Stimulated activated CD4-positive, alpha-beta T cell treated with anti-CD3 and anti-CD28 coated beads, Interleukin-4, amount 100 ng/mL, for 4 hours (primary cell): ENCODE measurements around the gene POLD2.
"Not testable (repeated sequence)": the region's sequence is repeated elsewhere in the genome, so short reads cannot be mapped to it uniquely, and the experiment has no call there.

ENCODE experiments used
- DNase-seq, 2 experiments: peaks; one replicate each; pipeline ENCODE4 v3.0.0-alpha.2; 2020

Gene POLD2

GRCh38 chr7:44138698-44139097 lies 15.3 kb upstream of the POLD2 start:
- DNase-seq = no peak

DNA sequence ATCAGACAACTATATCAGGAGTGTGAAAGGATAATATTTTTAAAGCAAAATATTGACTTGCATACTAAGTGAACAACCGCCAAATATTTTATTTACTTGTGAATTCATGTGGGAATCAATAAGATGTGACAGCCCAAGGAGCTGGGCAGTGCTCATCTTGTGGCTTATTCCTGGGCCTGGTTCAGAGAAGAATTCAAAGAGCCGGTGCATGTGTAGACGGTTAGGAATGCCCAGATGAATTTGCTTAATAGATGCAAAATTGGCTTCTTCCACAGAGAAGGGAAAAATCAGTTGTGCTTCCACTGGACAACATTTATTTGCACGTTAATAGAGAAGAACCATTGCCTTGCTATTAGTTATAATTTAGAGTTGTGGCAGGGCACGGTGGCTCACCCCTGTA lies 13.4 kb upstream of the POLD2 start:
- DNase-seq = no peak

DNA sequence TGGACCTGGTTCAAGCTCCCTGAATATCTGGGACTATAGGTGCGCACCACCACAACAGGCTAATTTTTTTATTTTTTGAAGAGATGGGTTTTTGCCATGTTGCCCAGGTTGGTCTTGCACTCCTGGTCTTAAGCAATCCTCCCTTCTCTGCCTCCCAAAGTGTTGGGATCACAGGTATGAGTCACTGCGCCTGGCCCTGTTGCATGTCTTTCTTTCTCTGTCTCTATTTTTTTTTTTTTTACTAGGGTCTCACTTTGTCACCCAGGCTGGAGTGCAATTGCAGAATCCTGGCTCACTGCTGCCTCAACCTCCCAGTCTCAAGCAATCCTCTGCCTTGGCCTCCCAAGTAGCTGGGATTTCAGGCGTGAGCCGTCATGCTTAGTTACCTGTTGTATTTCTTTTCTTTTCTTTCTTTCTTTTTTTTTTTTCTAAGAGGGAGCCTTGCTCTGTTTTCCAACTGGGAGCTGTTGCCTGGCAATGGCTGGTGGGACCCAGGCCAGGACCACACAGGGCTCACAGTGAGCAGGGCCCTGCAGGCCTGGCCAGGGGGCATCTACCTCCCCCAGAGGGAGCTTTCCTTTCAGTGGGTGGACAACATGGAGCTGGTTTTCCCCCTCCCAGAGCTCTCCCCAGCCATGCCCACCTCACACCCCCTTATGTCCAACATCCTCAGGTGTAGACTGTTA lies 11.7 kb upstream of the POLD2 start:
- DNase-seq = no peak

GRCh38 chr7:44133295-44133694 lies 9.9 kb upstream of the POLD2 start:
- DNase-seq = no peak

DNA sequence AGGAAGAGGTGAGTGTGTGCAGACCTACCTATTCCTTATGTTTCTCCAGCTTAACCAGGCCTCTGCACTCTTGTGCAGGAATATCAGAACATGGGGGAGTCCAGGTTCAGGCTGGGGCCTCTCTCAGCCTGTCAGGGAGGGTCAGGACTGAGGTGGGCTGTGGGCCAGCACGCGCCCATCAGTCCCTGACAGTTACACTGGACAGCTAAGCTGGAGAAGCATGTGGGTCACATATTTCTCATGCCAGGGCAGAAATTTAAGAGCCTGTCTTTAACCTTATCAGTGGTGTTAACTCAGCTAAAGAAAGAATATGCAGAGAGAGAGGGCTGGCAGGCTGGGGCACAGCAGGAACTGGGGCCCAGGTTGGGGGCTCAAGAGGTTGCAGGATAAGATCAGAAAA lies 8.7 kb upstream of the POLD2 start:
- DNase-seq = no peak

GRCh38 chr7:44131173-44132029 lies 8.1 kb upstream of the POLD2 start:
- DNase-seq = no peak

GRCh38 chr7:44128721-44129582 lies 5.6 kb upstream of the POLD2 start:
- no peak for DNase-seq

DNA sequence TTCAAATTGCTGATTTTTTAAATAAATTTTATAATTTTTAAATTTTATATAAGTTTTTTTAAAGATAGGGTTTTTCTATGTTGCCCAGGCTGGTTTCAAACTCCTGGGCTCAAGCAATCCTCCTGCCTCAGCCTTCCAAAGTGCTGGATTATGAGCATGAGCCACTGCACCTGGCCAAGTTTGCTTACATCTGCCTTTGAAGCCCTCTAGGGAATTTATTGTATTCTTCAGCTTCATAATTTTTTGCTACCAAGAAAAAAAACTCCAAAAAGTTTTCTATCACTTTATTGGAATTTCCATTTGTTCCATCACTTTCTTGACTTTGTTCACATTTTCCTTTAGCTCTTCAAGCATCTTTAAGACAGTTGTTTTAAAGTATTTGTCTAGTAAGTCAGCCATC lies 3.8 kb upstream of the POLD2 start:
- DNase-seq = no peak

DNA sequence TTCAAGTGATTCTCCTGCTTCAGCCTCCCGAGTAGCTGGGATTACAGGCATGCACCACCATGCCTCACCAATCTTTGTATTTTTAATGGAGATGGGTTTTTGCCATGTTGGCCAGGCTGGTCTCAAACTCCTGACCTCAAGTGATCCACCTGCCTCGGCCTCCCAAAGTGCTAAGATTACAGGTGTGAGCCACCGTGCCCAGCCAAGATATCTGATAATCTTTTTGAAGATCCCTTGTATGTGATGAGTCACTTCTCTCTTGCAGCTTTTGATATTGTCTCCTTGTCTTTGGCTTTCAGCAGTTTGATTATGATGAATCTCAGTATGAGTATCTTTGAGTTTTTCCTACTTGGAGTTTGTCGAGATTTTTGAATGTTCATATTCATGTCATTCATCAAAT lies 3.2 kb upstream of the POLD2 start:
- DNase-seq = not testable (repeated sequence)

DNA sequence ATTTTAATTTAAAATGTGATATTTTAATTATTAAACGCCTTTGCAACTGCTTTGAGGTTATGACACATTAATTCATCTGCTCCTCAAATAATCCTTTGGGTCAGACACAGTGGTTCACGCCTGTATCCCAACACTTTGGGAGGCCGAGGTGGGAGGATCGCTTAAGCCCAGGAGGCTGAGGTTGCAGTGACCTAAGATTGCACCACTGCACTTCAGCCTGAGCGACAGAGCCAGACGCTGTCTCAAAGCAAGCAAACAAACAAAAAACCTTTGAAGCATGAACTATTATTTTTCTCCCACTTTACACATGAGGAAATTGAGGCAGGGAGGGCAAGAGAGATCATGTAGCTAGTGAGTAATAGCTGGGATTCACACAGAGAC lies 1.5 kb upstream of the POLD2 start:
- no peak for DNase-seq

- no peak for DNase-seq
Observed at GRCh38 chr7:44122529-44122928, 819 bp downstream of the POLD2 start.

GRCh38 chr7:44121761-44122420 lies 1.5 kb downstream of the POLD2 start:
- no peak for DNase-seq

DNA sequence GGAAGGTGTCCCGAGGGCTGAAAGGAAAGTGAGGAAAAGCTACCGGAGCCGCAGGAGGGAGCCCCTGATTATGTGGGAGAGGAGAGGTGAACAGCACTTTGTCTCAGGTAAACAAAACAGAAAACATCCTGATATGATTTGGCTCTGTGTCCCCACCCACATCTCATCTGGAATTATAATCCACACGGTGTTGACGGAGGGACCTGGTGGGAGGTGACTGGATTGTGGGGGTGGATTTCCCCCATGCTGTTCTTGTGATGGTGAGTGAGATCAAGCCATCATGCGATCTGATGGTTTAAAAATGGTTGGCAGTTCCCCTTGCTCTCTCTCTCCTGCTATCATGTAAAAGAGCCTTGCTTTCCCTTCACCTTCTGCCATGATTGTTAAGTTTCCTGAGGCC lies 3.0 kb downstream of the POLD2 start:
- DNase-seq = no peak

DNA sequence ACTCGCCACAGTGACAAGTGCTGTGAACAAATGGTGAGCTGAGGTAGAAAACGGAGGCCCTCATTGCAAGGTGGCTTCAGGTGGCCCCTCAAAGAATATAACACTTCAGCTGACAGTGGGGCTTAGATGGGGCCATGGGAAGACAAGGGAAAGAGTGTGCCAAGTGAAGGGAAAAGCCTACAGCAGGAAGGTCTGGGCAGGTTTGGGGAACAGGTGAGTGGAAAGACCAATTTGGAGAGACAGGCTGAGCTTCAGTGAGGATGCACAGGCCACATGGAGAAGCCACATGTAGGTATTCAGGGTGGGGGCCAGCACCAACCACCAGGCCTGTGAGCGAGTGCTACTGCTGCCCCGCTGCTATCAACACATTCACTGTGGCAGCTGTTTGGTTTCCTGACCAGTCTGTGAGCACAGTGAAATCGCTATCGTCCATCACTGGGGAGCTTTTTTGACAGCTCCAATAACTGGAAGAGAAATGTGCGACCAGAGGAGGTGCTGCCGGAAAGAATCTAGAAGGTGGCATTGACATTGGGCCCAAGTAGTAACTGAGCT lies 3.4 kb downstream of the POLD2 start:
- DNase-seq = no peak

GRCh38 chr7:44117801-44118429 lies 5.4 kb downstream of the POLD2 start:
- DNase-seq = no peak

GRCh38 chr7:44116789-44117666 lies 6.3 kb downstream of the POLD2 start:
- no peak for DNase-seq

- no peak for DNase-seq
Observed at GRCh38 chr7:44116087-44116788, 7.1 kb downstream of the POLD2 start.

- no peak for DNase-seq
Observed at GRCh38 chr7:44114586-44115310, 8.6 kb downstream of the POLD2 start.

DNA sequence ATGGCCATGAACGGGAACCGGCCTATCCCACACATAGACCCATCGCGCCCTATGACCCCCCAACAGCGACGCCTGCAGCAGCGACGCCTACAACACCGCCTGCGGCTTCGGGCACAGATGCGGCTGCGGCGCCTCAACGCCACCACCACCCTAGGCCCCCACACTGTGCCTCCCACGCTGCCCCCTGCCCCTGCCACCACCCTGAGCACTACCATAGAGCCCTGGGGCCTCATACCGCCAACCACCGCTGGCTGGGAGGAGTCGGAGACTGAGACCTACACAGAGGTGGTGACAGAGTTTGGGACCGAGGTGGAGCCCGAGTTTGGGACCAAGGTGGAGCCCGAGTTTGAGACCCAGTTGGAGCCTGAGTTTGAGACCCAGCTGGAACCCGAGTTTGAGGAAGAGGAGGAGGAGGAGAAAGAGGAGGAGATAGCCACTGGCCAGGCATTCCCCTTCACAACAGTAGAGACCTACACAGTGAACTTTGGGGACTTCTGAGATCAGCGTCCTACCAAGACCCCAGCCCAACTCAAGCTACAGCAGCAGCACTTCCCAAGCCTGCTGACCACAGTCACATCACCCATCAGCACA lies 9.5 kb downstream of the POLD2 start:
- DNase-seq = no peak
